B cell (primary cell): ENCODE data around the gene DAGLB. TPM values are rescaled to one million over a fixed set of nuclear protein-coding genes. Genes with fewer than 3 reads are reported as not detected.

Source experiments
- ATAC-seq: fragments of 200-7000 bp; cut with Tn5 transposase; one replicate; pipeline ENCODE4 v1.10.0; 2021; ENCODE audit warnings: low read depth, mild to moderate bottlenecking, moderate number of reproducible peaks, moderate library complexity
- CTCF ChIA-PET: fragments of 350-600 bp; sonication (Branson Sonifier 250); formaldehyde crosslinking; loops from one replicate; lab custom pipeline; 2021; ENCODE audit warnings: antibody characterized with exemption, inconsistent platforms; lab: Charles Lee
- POLR2A ChIA-PET: fragments of 350-600 bp; sonication (Branson Sonifier 250); formaldehyde crosslinking; loops from one replicate; lab custom pipeline; 2021; ENCODE audit warnings: antibody characterized with exemption; lab: Charles Lee
- DNase-seq: peaks from one replicate; pipeline ENCODE4 v3.0.0; 2013
- H2AFZ ChIP-seq: 2 replicates; pipeline ENCODE4 v1.6.1; 2012; ENCODE audit warnings: mild to moderate bottlenecking, low read depth, low read length; ENCODE audit not compliant: insufficient read depth, poor library complexity, severe bottlenecking
- H3K27ac ChIP-seq, 2 donors: 1 replicate in 1 of 2; 2 replicates in 1 of 2; pipeline ENCODE4 v1.5.1; 2012 to 2013; ENCODE audit warnings: low read length in 2 of 2, mild to moderate bottlenecking in 2 of 2, moderate library complexity in 1 of 2
- H3K27me3 ChIP-seq, 4 experiments: fragments of 200-600 bp in 1 of 4; sonication (generic) in 1 of 4; replicated peaks in 1 of 4; 1 replicate in 2 of 4; 2 replicates in 2 of 4; pipeline versions ENCODE4 v1.6.1 to v1.7.0; 2013 to 2016; ENCODE audit warnings: low read length in 3 of 4, mild to moderate bottlenecking in 2 of 4, mixed read lengths in 1 of 4, moderate library complexity in 1 of 4; ENCODE audit not compliant: insufficient read depth in 4 of 4, control insufficient read depth in 3 of 4; ENCODE audit errors: control extremely low read depth in 1 of 4
- H3K36me3 ChIP-seq, 2 experiments: replicated peaks in 1 of 2; 1 replicate in 1 of 2; 2 replicates in 1 of 2; pipeline versions ENCODE4 v1.6.1 to v1.7.1; 2013; ENCODE audit warnings: low read length in 1 of 2; ENCODE audit not compliant: insufficient read depth in 2 of 2, control insufficient read depth in 1 of 2; ENCODE audit errors: control extremely low read depth in 1 of 2, extremely low read depth in 1 of 2
- H3K4me1 ChIP-seq, 2 donors: fragments of 200-600 bp in 1 of 2; sonication (generic) in 1 of 2; 1 replicate in 1 of 2; 2 replicates in 1 of 2; pipeline versions ENCODE4 v1.5.1 to v1.6.1; 2013 to 2017; ENCODE audit warnings: low read length in 2 of 2; ENCODE audit not compliant: control insufficient read depth in 2 of 2, insufficient read depth in 2 of 2
- H3K4me2 ChIP-seq: replicated peaks from 2 replicates; pipeline ENCODE3; 2012; ENCODE audit warnings: mild to moderate bottlenecking, low read depth, low read length; ENCODE audit not compliant: poor library complexity, severe bottlenecking
- H3K4me3 ChIP-seq, 5 experiments: fragments of 200-600 bp in 1 of 5; sonication (generic) in 1 of 5; 1 replicate in 3 of 5; 2 replicates in 2 of 5; pipeline versions ENCODE4 v1.5.1 to v1.7.0; 2011 to 2016; ENCODE audit warnings: low read length in 4 of 5, mild to moderate bottlenecking in 4 of 5, low read depth in 2 of 5, control low read depth in 1 of 5, moderate library complexity in 1 of 5; ENCODE audit not compliant: insufficient read depth in 1 of 5; ENCODE audit errors: control extremely low read depth in 1 of 5, extremely low read depth in 1 of 5
- H3K79me2 ChIP-seq: fragments of 200-600 bp; sonication (generic); one replicate; pipeline ENCODE4 v1.6.0; 2016; ENCODE audit warnings: low read length; ENCODE audit not compliant: control insufficient read depth, insufficient read depth
- H3K9ac ChIP-seq: fragments of 200-600 bp; sonication (generic); 2 replicates; pipeline ENCODE4 v1.6.1; 2017; ENCODE audit warnings: mild to moderate bottlenecking, low read length, moderate library complexity
- H3K9me3 ChIP-seq, 3 donors: one replicate each; pipeline versions ENCODE4 v1.6.1 to v1.7.1; 2013; ENCODE audit warnings: low read length in 2 of 3; ENCODE audit not compliant: control insufficient read depth in 2 of 3, insufficient read depth in 1 of 3; ENCODE audit errors: control extremely low read depth in 1 of 3
- H4K20me1 ChIP-seq: 2 replicates; pipeline ENCODE4 v1.6.0; 2012; ENCODE audit warnings: mild to moderate bottlenecking, low read length; ENCODE audit not compliant: insufficient read depth, control insufficient read depth, poor library complexity, severe bottlenecking
- H3K27ac Mint-ChIP-seq: one replicate; pipeline ENCODE4 v1.8.0; 2021; ENCODE audit warnings: mixed read lengths
- H3K27me3 Mint-ChIP-seq: one replicate; pipeline ENCODE4 v1.8.0; 2021; ENCODE audit warnings: mixed read lengths
- H3K4me1 Mint-ChIP-seq: one replicate; pipeline ENCODE4 v1.8.0; 2021; ENCODE audit warnings: mixed read lengths
- H3K4me3 Mint-ChIP-seq: one replicate; pipeline ENCODE4 v1.8.0; 2021; ENCODE audit warnings: mixed read lengths
- H3K9me3 Mint-ChIP-seq: one replicate; pipeline ENCODE4 v1.8.0; 2022; ENCODE audit warnings: mixed read lengths; ENCODE audit not compliant: insufficient read depth
- CTCF ChIP-seq: fragments of 200-600 bp; IDR thresholded peaks from one replicate; pipeline ENCODE4 v1.8.0; 2022; ENCODE audit warnings: antibody characterized with exemption, mild to moderate bottlenecking
- EZH2 ChIP-seq: IDR thresholded peaks from 2 replicates; pipeline ENCODE4 v1.6.1; 2012; ENCODE audit warnings: borderline replicate concordance, low read depth, mild to moderate bottlenecking, moderate library complexity, low read length; ENCODE audit not compliant: insufficient read depth, poor library complexity, severe bottlenecking
- WGBS: methylation state at CpG from one replicate; pipeline ENCODE4 v1.1.5; 2013; ENCODE audit warnings: missing lambda C conversion rate; ENCODE audit not compliant: insufficient coverage; 5-methylcytosine and 5-hydroxymethylcytosine counted together
- intact Hi-C: fragments of 100-400 bp; cut with micrococcal nuclease; formaldehyde crosslinking; loops from one replicate; pipeline ENCODE4 v1.10.0; 2022
- polyA plus RNA-seq: library from polyadenylated mRNA; depleted of rRNA; stranded (reverse); fragments of >200 nt; gene quantifications from 2 replicates; pipeline ENCODE4 v1.2.3, GENCODE V29; 2012
- total RNA-seq, 2 donors: library from RNA; stranded (reverse); fragments of 120-200 nt in 1 of 2; gene quantifications; 1 replicate in 1 of 2; 2 replicates in 1 of 2; pipeline versions ENCODE4 v1.2.3 to v1.2.4, GENCODE V29; 2013 to 2022

Gene DAGLB
- total and polyA plus RNA-seq, 2 donors (not counting 1 experiment from before 2014, with no cell fraction given): 25.2 to 29.6 TPM

GRCh38 chr7:6494365-6494764 is 46.6 kb upstream of the DAGLB start:
- no peaks in the 10 kb centered on the region for H3K27me3 ChIP-seq
- Mint-ChIP-seq H3K27ac (no peak overlapping the region), H3K27me3 (peaks cover 4% of the 10 kb centered on the region), H3K9me3 (no peaks in the 10 kb centered on the region), H3K4me1 (no peaks in the 10 kb centered on the region), H3K4me3 (no peak overlapping the region)
- H3K4me2 ChIP-seq: no peak overlapping the region
- POLR2A ChIA-PET: no interaction called here
- no peak for TF ChIP-seq EZH2
- no peak for TF ChIP-seq CTCF
- no peaks in the 10 kb centered on the region for H3K79me2 ChIP-seq
- no CpG with 5 or more reads among the region's 2 CpGs for WGBS
- H2AFZ ChIP-seq: no peak overlapping the region
- CTCF ChIA-PET: no interaction called here
- no peak overlapping the region for H3K9ac ChIP-seq
- DNase-seq (no peak), ATAC-seq (no peak)
- intact Hi-C loops: no loop called here
- no peak overlapping the region for H3K4me3 ChIP-seq
- no peaks in the 10 kb centered on the region for H3K4me1 ChIP-seq
- H4K20me1 ChIP-seq: no peaks in the 10 kb centered on the region
- no peaks in the 10 kb centered on the region for H3K36me3 ChIP-seq
- no peak overlapping the region for H3K27ac ChIP-seq
- H3K9me3 ChIP-seq: peaks cover 0 to 7% (median 2%) of the 10 kb centered on the region in 3 donors

GRCh38 chr7:6491194-6491593 is 43.4 kb upstream of the DAGLB start:
- no peaks in the 10 kb centered on the region for H3K79me2 ChIP-seq
- no peak overlapping the region for H3K4me3 ChIP-seq
- H3K9me3 ChIP-seq: peaks cover 0 to 8% (median 2%) of the 10 kb centered on the region in 3 donors
- WGBS: 86% methylated on average over 9 of the region's 10 CpGs
- H3K27ac ChIP-seq: no peak overlapping the region
- H3K4me1 ChIP-seq: no peaks in the 10 kb centered on the region
- TF ChIP-seq CTCF: no peak
- TF ChIP-seq EZH2: no peak
- intact Hi-C loops: no loop called here
- H4K20me1 ChIP-seq: no peaks in the 10 kb centered on the region
- H3K9me3 Mint-ChIP-seq: no peaks in the 10 kb centered on the region
- no peaks in the 10 kb centered on the region for H3K4me1 Mint-ChIP-seq
- no peak overlapping the region for H2AFZ ChIP-seq
- no peaks in the 10 kb centered on the region for H3K27me3 ChIP-seq
- H3K27me3 Mint-ChIP-seq: peaks cover 4% of the 10 kb centered on the region
- CTCF ChIA-PET: no interaction called here
- H3K4me2 ChIP-seq: no peak overlapping the region
- H3K27ac Mint-ChIP-seq: no peak overlapping the region
- ATAC-seq: no peak
- no peaks in the 10 kb centered on the region for H3K36me3 ChIP-seq
- POLR2A ChIA-PET: no interaction called here
- H3K4me3 Mint-ChIP-seq: no peak overlapping the region
- no peak overlapping the region for H3K9ac ChIP-seq
- no peak for DNase-seq
